Right lung (tissue), 5 donors: ENCODE data around the gene IDH3G. TPM values are rescaled to one million over a fixed set of nuclear protein-coding genes. Genes with fewer than 3 reads are reported as not detected.
"Not testable (repeated sequence)": the region's sequence is repeated elsewhere in the genome, so short reads cannot be mapped to it uniquely, and the experiment has no call there.

Experiments used
- DNase-seq, 2 donors: peaks; one replicate each; pipeline ENCODE4 v3.0.0-alpha.2; 2013
- polyA plus RNA-seq, 5 donors: library from polyadenylated mRNA; unstranded; fragments of 120-200 nt; gene quantifications; one replicate each; pipeline versions ENCODE4 v1.2.1 to v1.2.3, GENCODE V29; 2013; ENCODE audit warnings: inconsistent platforms in 1 of 5, low replicate concordance in 1 of 5; ENCODE audit not compliant: insufficient read length in 5 of 5, insufficient read depth in 1 of 5

IDH3G gene
- polyA plus RNA-seq, 5 donors = 48.9 to 75.0 (median 52.7) TPM

DNA sequence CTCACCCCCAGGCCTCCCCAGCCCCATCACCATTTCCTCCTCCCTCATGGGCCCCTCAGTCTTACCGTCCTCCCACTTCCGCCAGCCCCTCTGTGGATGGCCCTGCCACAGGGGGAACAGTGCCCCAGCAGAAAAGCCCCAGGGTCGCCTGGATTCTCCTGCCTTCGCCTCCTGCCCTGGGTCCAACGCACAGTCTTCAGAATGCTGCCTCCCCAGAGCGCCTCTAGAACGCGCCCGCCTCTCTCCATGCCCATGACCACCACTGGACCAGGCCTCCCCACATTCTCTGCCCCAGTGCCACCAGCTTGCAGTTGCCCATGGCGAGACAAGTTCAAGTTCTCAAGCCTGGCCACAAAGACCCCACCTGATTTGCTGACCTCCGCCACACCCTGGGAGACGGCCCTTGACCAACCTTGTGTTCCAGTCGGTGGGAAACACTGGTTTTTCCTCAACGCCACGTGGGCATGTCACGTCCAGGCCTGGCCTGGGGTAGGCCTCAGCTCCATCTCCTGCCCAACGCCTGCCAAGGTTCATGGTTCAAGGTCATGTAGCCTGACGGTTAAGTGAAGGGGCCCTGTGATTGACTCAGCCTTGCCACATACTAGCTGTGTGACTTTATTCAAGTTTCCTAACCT lies 30.8 kb downstream of the IDH3G start:
- no peak for DNase-seq

DNA sequence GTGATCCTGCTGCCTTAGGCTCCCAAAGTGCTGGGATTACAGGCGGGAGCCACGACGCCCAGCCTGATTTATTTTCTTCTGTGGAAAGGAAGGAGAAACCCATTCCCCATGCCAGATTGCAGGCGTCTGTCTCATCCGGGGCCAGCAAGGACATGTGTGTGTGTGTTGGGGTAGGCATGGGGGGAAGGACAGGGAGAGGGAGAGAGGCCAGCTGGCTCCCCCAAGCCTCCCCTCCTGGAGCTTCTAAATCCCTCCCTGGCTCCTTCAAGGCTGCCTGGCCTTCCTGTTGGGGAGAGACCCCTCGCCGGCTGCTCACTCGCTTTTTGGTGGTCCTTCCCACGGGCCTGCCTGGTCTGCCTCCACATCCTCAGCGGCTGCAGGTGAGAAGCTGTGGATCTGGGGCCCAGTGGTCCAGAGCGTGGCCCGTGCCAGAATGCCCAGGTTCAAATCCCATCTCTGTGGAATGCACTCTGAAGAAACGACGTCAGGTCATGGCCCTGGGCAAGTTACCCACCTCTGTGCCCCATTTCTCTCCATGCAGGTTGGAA lies 31.5 kb downstream of the IDH3G start:
- DNase-seq = no peak

GRCh38 chrX:153761863-153762262 lies 32.3 kb downstream of the IDH3G start:
- no peak for DNase-seq

GRCh38 chrX:153755136-153755535 lies 39.0 kb downstream of the IDH3G start:
- no peak for DNase-seq

- DNase-seq = no peak
Measured at GRCh38 chrX:153750127-153750774, 43.9 kb downstream of the IDH3G start.

DNA sequence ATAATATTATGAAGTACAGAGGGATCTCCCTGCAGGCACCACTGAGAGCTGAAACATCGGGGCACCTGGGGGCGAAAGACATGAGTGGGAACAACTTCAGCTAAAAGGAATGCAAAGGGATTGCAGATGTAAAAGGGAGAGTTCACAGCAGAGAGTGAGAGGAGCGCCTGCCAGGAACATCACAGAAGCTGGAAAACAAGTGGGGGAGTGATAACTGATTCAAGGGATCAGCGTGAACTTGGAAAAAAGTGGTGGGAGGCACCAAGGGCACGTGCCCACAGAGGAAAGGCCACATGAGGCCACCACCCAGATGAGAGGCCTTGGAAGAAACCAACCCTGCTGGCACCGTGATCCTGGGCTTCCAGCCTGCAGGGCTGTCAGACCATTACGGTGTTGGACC lies 45.2 kb downstream of the IDH3G start:
- DNase-seq = not testable (repeated sequence)

DNA sequence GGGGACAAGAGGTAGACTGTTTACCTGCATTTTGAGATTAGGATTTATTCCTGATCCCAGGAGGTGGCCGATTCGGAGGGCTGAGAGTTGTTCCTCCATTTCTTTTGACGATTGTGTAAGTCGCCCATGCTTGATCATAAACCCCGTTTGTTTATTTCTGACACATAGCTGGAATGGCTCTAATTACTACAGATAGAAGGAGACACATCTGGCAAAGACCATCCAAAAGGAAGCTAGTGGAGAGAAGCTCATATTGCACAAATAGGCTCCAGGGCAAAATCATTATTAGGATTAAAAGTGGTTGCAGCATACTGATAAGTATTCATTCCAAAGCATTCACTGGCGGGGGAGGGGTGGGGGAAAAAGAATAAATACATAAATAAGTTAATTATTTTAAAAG lies 47.2 kb downstream of the IDH3G start:
- not testable (repeated sequence) for DNase-seq

DNA sequence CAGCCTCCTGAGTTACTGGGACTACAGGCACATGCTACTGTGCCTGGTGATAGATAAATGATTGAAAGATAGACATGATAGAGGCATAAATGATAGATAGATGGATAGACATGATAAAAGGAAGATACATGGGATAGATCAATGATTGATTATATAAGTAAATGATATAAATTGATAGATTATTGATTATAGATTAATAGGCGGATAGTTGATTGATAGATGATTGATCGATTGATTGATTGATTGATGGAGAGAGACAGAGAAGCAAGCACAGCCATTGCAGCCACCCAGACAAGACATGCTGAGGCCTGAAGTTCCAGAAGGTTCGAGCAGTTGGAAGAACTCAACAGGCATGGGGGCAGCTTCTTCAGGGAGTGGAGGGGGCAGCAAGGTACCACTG lies 47.8 kb downstream of the IDH3G start:
- DNase-seq = no peak

GRCh38 chrX:153745067-153745433 lies 49.1 kb downstream of the IDH3G start:
- DNase-seq = not testable (repeated sequence)

- no peak for DNase-seq
Measured at GRCh38 chrX:153744210-153745066, 49.7 kb downstream of the IDH3G start.

DNA sequence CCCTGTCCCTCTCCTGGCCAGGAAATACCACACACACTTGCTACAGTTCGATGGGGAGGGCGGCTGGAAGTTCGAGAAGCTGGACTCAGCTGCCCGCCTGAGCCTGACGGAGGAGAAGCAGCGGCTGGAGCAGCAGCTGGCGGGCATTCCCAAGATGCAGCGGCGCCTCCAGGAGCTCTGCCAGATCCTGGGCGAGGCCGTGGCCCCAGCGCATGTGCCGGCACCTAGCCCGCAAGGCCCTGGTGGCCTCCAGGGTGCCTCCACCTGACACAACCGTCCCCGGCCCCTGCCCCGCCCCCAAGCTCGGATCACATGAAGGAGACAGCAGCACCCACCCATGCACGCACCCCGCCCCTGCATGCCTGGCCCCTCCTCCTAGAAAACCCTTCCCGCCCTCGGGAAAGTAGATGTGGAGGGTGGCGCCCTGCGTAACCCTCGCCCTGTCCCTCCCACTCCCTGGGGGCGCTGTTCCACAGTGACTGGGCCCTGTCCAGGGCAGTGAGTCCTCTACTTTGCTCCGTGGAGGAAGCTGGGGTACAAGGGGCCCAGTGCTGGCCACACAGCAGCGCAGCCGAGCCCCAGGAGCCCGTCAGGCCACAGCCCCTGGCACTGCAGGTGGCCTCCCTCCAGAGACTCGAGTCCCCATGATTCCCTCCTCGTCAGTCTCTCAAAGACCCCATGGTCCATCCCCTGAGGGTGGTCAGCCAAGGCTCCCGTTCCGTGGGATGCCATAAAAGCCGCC lies 50.5 kb downstream of the IDH3G start:
- DNase-seq = peak in 1 of 2 donors; percentile 51

DNA sequence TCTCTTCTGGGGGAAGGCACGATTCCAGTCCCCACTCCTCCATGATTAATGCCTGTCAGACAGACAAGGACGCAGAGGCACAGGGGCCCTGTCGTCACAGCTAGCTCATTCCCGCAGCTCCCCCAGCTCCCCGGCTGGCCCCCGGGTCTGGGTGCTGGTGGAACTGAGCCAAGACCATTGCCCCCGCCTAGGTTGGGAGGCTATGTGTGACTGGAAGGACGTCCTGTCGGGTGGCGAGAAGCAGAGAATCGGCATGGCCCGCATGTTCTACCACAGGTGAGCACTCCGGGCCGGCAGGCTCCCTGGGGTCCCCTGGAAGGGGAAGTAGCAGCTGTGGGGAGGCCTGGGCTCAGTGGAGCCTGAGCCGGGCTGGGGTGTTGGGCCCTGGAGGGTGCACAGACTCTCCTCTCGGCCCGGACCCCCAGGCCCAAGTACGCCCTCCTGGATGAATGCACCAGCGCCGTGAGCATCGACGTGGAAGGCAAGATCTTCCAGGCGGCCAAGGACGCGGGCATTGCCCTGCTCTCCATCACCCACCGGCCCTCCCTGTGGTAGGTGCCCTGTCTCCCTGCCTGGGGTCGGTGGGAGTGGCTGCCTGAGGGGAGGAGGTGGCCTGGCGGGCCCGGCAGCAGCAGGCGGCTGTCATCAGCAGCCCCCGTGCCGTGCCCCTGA lies 51.2 kb downstream of the IDH3G start:
- DNase-seq = not testable (repeated sequence)

- DNase-seq = not testable (repeated sequence)
Measured at GRCh38 chrX:153742111-153742510, 52.1 kb downstream of the IDH3G start.

- DNase-seq = no peak
Measured at GRCh38 chrX:153741446-153741845, 52.7 kb downstream of the IDH3G start.

DNA sequence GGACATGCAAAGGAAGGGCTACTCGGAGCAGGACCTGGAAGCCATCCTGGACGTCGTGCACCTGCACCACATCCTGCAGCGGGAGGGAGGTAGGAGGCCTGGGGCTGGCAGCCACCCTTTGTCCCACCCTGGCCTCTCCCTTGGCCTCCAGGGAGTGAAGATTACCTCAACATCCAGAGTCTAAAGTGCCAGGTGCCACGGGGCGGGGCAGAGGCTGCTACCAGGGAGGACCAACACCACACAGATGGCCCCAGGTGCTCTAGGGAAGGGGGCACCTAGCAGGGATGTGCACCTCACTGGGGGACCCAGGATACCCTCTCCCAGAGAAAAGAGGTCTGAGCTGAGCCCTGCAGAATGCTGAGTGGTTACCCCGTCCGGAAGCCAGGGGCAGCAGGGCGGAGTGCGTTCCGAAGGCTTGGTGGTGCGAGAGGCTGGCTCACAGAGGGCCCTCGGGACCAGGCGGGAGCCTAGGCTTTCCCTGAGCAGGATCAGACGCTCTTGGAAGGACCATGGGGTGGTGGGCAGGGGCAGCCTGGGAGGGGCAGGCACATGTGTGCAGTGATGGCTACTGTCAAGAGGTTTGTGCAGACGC lies 53.4 kb downstream of the IDH3G start:
- no peak for DNase-seq

DNA sequence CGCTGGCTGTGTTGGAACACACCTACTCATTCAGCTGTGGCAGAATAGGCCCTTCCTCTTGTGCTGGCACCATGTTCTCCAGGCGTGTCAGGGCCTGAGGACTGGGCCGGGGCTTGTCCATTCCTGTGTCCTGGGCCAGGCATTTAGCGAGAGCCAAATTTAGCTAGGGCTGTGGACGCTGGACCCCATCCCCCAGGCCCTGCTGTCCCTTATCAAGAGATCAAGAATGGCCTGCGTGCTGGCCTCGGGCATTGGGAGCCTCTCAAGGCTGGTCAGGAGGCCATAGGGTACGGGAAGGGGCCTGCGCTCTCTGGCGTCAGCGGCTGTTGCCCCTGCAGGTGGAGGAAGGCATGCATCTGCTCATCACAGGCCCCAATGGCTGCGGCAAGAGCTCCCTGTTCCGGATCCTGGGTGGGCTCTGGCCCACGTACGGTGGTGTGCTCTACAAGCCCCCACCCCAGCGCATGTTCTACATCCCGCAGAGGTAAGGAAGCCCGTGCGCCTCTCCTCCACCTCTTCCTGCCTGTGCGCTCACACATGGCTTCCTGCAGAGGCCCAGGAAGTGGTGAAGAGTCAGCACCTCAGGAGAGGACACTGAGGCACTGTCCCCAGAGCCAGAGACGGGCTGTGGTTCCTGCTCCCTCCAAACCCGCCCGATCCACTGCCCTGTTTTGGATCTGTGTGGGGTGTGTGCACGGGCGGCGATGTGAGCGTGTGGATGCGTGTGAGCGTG lies 54.3 kb downstream of the IDH3G start:
- no peak for DNase-seq

DNA sequence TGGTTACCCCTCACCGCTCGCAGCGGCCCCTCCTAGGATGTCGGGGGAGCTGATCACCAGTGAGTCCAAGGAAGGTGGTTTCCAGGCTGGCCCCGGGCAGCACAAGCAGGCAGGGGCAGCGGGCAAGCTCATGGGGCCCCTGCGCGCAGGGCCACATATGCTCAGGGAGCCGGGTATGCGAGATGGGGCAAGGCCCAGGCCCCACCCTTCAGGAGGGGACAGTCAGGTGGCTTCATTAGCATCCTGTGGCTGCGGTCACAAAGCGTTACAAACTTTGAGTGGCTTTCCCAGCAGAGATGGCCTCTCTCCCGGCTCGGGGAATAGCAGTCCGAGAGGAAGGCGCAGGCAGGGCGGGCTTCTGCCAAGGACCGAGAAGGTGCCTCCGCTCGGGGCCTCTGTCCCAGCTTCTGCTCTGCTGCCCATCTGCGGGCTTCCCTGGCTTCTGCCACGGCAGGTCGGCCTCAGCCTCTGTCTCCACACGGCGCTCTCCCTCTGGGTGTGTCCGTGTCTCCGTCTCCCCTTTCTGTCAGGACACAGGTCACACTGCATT lies 56.0 kb downstream of the IDH3G start:
- DNase-seq = no peak

DNA sequence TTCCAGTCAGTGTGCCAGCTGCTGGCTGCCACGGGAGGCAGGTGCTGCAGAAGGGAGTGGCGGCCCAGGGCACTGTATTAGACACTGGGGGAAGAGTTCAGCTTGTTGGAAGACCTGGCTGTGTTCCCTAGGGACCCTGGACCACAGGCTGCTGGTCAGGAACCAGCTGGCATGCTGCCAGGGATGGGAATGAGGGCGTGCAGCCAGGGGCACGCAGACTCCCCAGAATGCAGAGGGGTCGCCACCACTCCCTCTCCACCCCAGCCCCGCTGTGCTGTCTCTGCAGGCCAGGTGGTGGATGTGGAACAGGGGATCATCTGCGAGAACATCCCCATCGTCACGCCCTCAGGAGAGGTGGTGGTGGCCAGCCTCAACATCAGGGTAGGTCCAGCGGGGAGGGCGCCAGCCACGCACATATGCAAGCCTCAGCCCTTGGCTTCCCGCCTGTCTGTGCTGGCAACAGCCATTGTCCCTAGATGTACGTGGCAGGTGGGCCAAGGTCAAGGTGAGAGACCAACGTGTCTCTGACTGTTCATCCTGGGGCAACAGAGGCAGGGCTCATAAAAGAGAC lies 57.2 kb downstream of the IDH3G start:
- DNase-seq = no peak

- no peak for DNase-seq
Measured at GRCh38 chrX:153736071-153736820, 57.9 kb downstream of the IDH3G start.
